T-cell (primary cell): ENCODE results near the gene POLDIP2. TPM values are rescaled to one million over a fixed set of nuclear protein-coding genes. Genes with fewer than 3 reads are reported as not detected.

ENCODE experiments used
- ATAC-seq, 4 experiments: fragments of 200-7000 bp in 3 of 4; fragments of 150-1000 bp in 1 of 4; cut with Tn5 transposase; replicated peaks in 1 of 4; 1 replicate in 3 of 4; 2 replicates in 1 of 4; pipeline ENCODE4 v1.10.0; 2021; ENCODE audit warnings: moderate library complexity in 3 of 4, mild to moderate bottlenecking in 2 of 4, moderate number of reproducible peaks in 1 of 4
- CTCF ChIA-PET, 2 donors: fragments of 300-600 bp; sonication (Branson Sonifier 250); formaldehyde crosslinking; loops; one replicate each; lab custom pipeline; 2022; ENCODE audit warnings: antibody characterized with exemption in 2 of 2; lab: Charles Lee
- POLR2A ChIA-PET, 2 donors: fragments of 300-600 bp; sonication (Branson Sonifier 250); formaldehyde crosslinking; loops; one replicate each; lab custom pipeline; 2022; ENCODE audit warnings: antibody characterized with exemption in 2 of 2; lab: Charles Lee
- DNase-seq, 35 experiments: peaks; one replicate each; pipeline versions ENCODE4 v3.0.0 to v3.0.0-alpha.2; 2013 to 2023
- H3K27ac ChIP-seq: one replicate; pipeline ENCODE4 v1.5.1; 2013; ENCODE audit warnings: low read length
- H3K27me3 ChIP-seq, 2 experiments: replicated peaks in 1 of 2; 1 replicate in 1 of 2; 2 replicates in 1 of 2; pipeline versions ENCODE4 v1.6.1 to v1.7.0; 2013; ENCODE audit warnings: low read length in 1 of 2, mixed read lengths in 1 of 2; ENCODE audit not compliant: control insufficient read depth in 2 of 2, insufficient read depth in 2 of 2; ENCODE audit errors: extremely low read depth in 1 of 2
- H3K36me3 ChIP-seq, 2 donors: 1 replicate in 1 of 2; 2 replicates in 1 of 2; pipeline versions ENCODE4 v1.6.1 to v1.7.0; 2013; ENCODE audit warnings: low read length in 1 of 2; ENCODE audit not compliant: control insufficient read depth in 2 of 2, insufficient read depth in 1 of 2; ENCODE audit errors: extremely low read depth in 1 of 2
- H3K4me1 ChIP-seq, 2 experiments: 1 replicate in 1 of 2; 2 replicates in 1 of 2; pipeline versions ENCODE4 v1.6.1 to v1.7.0; 2013; ENCODE audit warnings: low read length in 2 of 2, mixed read lengths in 1 of 2; ENCODE audit not compliant: insufficient read depth in 2 of 2, control insufficient read depth in 1 of 2; ENCODE audit errors: extremely low read depth in 1 of 2
- H3K4me3 ChIP-seq, 2 donors: 1 replicate in 1 of 2; 2 replicates in 1 of 2; pipeline versions ENCODE4 v1.5.1 to v1.7.0; 2013; ENCODE audit warnings: mild to moderate bottlenecking in 2 of 2, low read length in 1 of 2, moderate library complexity in 1 of 2; ENCODE audit not compliant: control insufficient read depth in 1 of 2; ENCODE audit errors: extremely low read depth in 1 of 2
- H3K9me3 ChIP-seq: 2 replicates; pipeline ENCODE4 v1.7.0; 2013
- H3K27ac Mint-ChIP-seq, 2 donors: one replicate each; pipeline ENCODE4 v1.8.0; 2020 to 2021; ENCODE audit warnings: mild to moderate bottlenecking in 2 of 2, mixed read lengths in 2 of 2
- H3K27me3 Mint-ChIP-seq, 2 donors: one replicate each; pipeline ENCODE4 v1.8.0; 2021 to 2022; ENCODE audit warnings: mixed read lengths in 2 of 2
- H3K36me3 Mint-ChIP-seq: one replicate; pipeline ENCODE4 v1.8.0; 2021; ENCODE audit warnings: mixed read lengths
- H3K4me1 Mint-ChIP-seq, 3 donors: one replicate each; pipeline ENCODE4 v1.8.0; 2020 to 2022; ENCODE audit warnings: mixed read lengths in 3 of 3, mild to moderate bottlenecking in 1 of 3
- H3K4me3 Mint-ChIP-seq, 3 donors: one replicate each; pipeline ENCODE4 v1.8.0; 2020 to 2022; ENCODE audit warnings: mild to moderate bottlenecking in 3 of 3, mixed read lengths in 3 of 3, moderate library complexity in 3 of 3
- H3K9me3 Mint-ChIP-seq, 3 donors: one replicate each; pipeline ENCODE4 v1.8.0; 2020 to 2022; ENCODE audit warnings: mixed read lengths in 3 of 3
- WGBS: methylation state at CpG from one replicate; pipeline ENCODE4 v1.1.5; 2013; ENCODE audit warnings: missing lambda C conversion rate; ENCODE audit not compliant: insufficient coverage; 5-methylcytosine and 5-hydroxymethylcytosine counted together
- total RNA-seq, 35 experiments: library from RNA in 6 of 35; stranded (reverse) in 6 of 35; fragments of 120-200 nt in 1 of 35; gene quantifications; one replicate each; pipeline versions ENCODE4 v1.2.1 to v1.2.4 and lab custom pipeline; 2013 to 2026

The POLDIP2 gene
- total RNA-seq, 5 donors from 2014 or later (not counting 1 experiment from before 2014, with no cell fraction given) = 29.2 to 38.7 (median 33.2) TPM

GRCh38 chr17:28306954-28307401, 50.3 kb downstream of the POLDIP2 start:
- DNase-seq (no peak), ATAC-seq (no peak)
- no peaks in the 10 kb centered on the region for H3K36me3 Mint-ChIP-seq
- no peaks in the 10 kb centered on the region for H3K9me3 ChIP-seq
- H3K27ac ChIP-seq = no peak overlapping the region
- WGBS = 53% methylated on average over 38 of the region's 38 CpGs
- H3K4me3 Mint-ChIP-seq = no peak overlapping the region
- ChIA-PET POLR2A (no interaction called here), CTCF (interaction anchor here in 1 of 2 donors (1.4 kb wide), 1 partner anchor 55 kb away, joined by 3 read pairs; no protein-coding TSS in a partner anchor)
- H3K4me1 Mint-ChIP-seq = no peaks in the 10 kb centered on the region
- H3K4me1 ChIP-seq = no peaks in the 10 kb centered on the region
- no peak overlapping the region for H3K27ac Mint-ChIP-seq
- H3K4me3 ChIP-seq = no peak overlapping the region
- no peaks in the 10 kb centered on the region for H3K9me3 Mint-ChIP-seq
- no peaks in the 10 kb centered on the region for H3K36me3 ChIP-seq
- peaks cover 12 to 35% of the 10 kb centered on the region in 2 donors for H3K27me3 Mint-ChIP-seq
- peaks cover 7 to 18% of the 10 kb centered on the region in 2 experiments for H3K27me3 ChIP-seq

- H3K27ac ChIP-seq = no peak overlapping the region
- Mint-ChIP-seq H3K9me3 (no peaks in the 10 kb centered on the region), H3K27ac (no peak overlapping the region), H3K4me1 (no peaks in the 10 kb centered on the region), H3K27me3 (peaks cover 7 to 9% of the 10 kb centered on the region in 2 donors), H3K4me3 (no peak overlapping the region), H3K36me3 (no peaks in the 10 kb centered on the region)
- CTCF ChIA-PET = no interaction called here
- WGBS = 100% methylated on average over 1 of the region's 3 CpGs
- H3K36me3 ChIP-seq = no peaks in the 10 kb centered on the region
- H3K9me3 ChIP-seq = no peaks in the 10 kb centered on the region
- POLR2A ChIA-PET = no interaction called here
- DNase-seq (no peak), ATAC-seq (no peak)
- no peaks in the 10 kb centered on the region for H3K4me1 ChIP-seq
- H3K4me3 ChIP-seq = no peak overlapping the region
- peaks cover 0 to 10% of the 10 kb centered on the region in 2 experiments for H3K27me3 ChIP-seq
Observed at GRCh38 chr17:28298449-28298848, 58.9 kb downstream of the POLDIP2 start.

Other genes with a start within 250 kb of the POLDIP2 start
- 1 to 10 TPM; 3.4 to 7.2 (median 5.1) TPM for gene TMEM97, start 38.3 kb downstream of the POLDIP2 start, total RNA-seq
- 10 to 100 TPM; 29.3 to 55.4 (median 33.8) TPM for gene IFT20, start 22.1 kb downstream of the POLDIP2 start, total RNA-seq
- 10 to 100 TPM; 12.1 to 28.9 (median 23.3) TPM for gene TNFAIP1, start 21.8 kb downstream of the POLDIP2 start, total RNA-seq
- not detected for gene SEBOX, start 7.7 kb upstream of the POLDIP2 start, total RNA-seq
- gene VTN, start 12.8 kb upstream of the POLDIP2 start, total RNA-seq = 1 to 10 TPM in 3 of 5 donors, under 1 TPM in 2; 0.50 to 1.9 (median 1.2) TPM
- gene SARM1, start 14.2 kb upstream of the POLDIP2 start, total RNA-seq = 10 to 100 TPM; 26.0 to 42.3 (median 37.9) TPM
- gene SLC46A1, start 48.7 kb upstream of the POLDIP2 start, total RNA-seq = 1 to 10 TPM in 4 of 5 donors, under 1 TPM in 1; 0.93 to 2.7 (median 2.5) TPM
- not detected for gene SLC13A2, start 116.1 kb upstream of the POLDIP2 start, total RNA-seq
- not detected for gene FOXN1, start 148.8 kb upstream of the POLDIP2 start, total RNA-seq
- gene UNC119, start 195.1 kb upstream of the POLDIP2 start, total RNA-seq = 10 to 100 TPM; 37.7 to 51.7 (median 44.5) TPM
- 10 to 100 TPM; 54.9 to 63.0 (median 60.9) TPM for gene PIGS, start 214.0 kb upstream of the POLDIP2 start, total RNA-seq
- 10 to 100 TPM; 27.0 to 31.0 (median 28.4) TPM for gene ALDOC, start 219.4 kb upstream of the POLDIP2 start, total RNA-seq
- 10 to 100 TPM in 3 of 5 donors, 1 to 10 TPM in 2; 7.7 to 26.5 (median 10.3) TPM for gene SPAG5, start 241.5 kb upstream of the POLDIP2 start, total RNA-seq